Endothelial cell of umbilical vein (primary cell): ENCODE results near the gene LHFPL2. TPM values are rescaled to one million over a fixed set of nuclear protein-coding genes. Genes with fewer than 3 reads are reported as not detected.

Experiments
- BruUV-seq: library from RNA; stranded (reverse); fragments of 400-500 nt; replicated peaks from 2 replicates; lab custom pipeline; 2021; lab: Mats Ljungman, UMichigan
- CTCF ChIA-PET: fragments of 300-600, 350-600 bp; sonication (Branson Sonifier 250); formaldehyde crosslinking; loops from one replicate; lab custom pipeline; 2021; ENCODE audit warnings: antibody characterized with exemption, inconsistent platforms; lab: Charles Lee
- POLR2A ChIA-PET: fragments of 300-600, 350-600 bp; sonication (Branson Sonifier 250); formaldehyde crosslinking; loops from one replicate; lab custom pipeline; 2021; ENCODE audit warnings: antibody characterized with exemption, inconsistent platforms; lab: Charles Lee
- DNase-seq: peaks from one replicate; pipeline ENCODE4 v3.0.0-alpha.2; 2011; ENCODE audit warnings: low read depth, low spot score
- FAIRE-seq: peaks from 2 replicates; lab custom pipeline; 2011; peaks lifted over from hg19 to GRCh38; lab: Jason Lieb, UNC
- H2AFZ ChIP-seq: 2 replicates; pipeline ENCODE4 v1.6.0; 2012; ENCODE audit warnings: low read depth, low read length, control low read depth, inconsistent platforms
- H3K27ac ChIP-seq: 2 replicates; pipeline ENCODE4 v1.5.1; 2011; ENCODE audit warnings: low read depth, mild to moderate bottlenecking, control low read depth, low read length, moderate library complexity; ENCODE audit not compliant: insufficient read depth
- H3K27me3 ChIP-seq, 2 experiments: 2 replicates each; pipeline versions ENCODE4 v1.6.0 to v1.6.1; 2011; ENCODE audit warnings: low read length in 2 of 2, mixed read lengths in 1 of 2; ENCODE audit not compliant: control insufficient read depth in 2 of 2, insufficient read depth in 2 of 2
- H3K36me3 ChIP-seq, 2 experiments: 2 replicates in 1 of 2; 3 replicates in 1 of 2; pipeline ENCODE4 v1.5.1; 2011; ENCODE audit warnings: low read length in 2 of 2, mild to moderate bottlenecking in 1 of 2, moderate library complexity in 1 of 2; ENCODE audit not compliant: control insufficient read depth in 2 of 2, insufficient read depth in 2 of 2; ENCODE audit errors: extremely low read depth in 1 of 2
- H3K4me1 ChIP-seq: 3 replicates; pipeline ENCODE4 v1.5.1; 2011; ENCODE audit warnings: mild to moderate bottlenecking, low read length; ENCODE audit not compliant: control insufficient read depth, insufficient read depth; ENCODE audit errors: extremely low read depth
- H3K4me2 ChIP-seq: 2 replicates; pipeline ENCODE4 v1.6.1; 2011; ENCODE audit warnings: low read length, control low read depth, mixed read lengths; ENCODE audit not compliant: insufficient read depth
- H3K4me3 ChIP-seq, 3 experiments: fragments of 200-600 bp in 1 of 3; sonication (generic), shearing (Covaris generic) in 1 of 3; replicated peaks in 1 of 3; 2 replicates each; pipeline ENCODE4 v1.5.1; 2011 to 2016; ENCODE audit warnings: control low read depth in 3 of 3, low read length in 3 of 3, mild to moderate bottlenecking in 2 of 3, inconsistent platforms in 1 of 3, low read depth in 1 of 3, moderate library complexity in 1 of 3; ENCODE audit not compliant: insufficient read depth in 1 of 3
- H3K79me2 ChIP-seq: 2 replicates; pipeline ENCODE4 v1.6.0; 2012; ENCODE audit warnings: low read length, inconsistent platforms; ENCODE audit not compliant: control insufficient read depth, insufficient read depth
- H3K9ac ChIP-seq: replicated peaks from 2 replicates; pipeline ENCODE3; 2011; ENCODE audit warnings: low read length, control low read depth; ENCODE audit not compliant: insufficient read depth; ENCODE audit errors: extremely low read depth
- H3K9me1 ChIP-seq: replicated peaks from 3 replicates; pipeline ENCODE4 v1.6.0; 2011; ENCODE audit warnings: mild to moderate bottlenecking, low read length; ENCODE audit not compliant: control insufficient read depth, insufficient read depth; ENCODE audit errors: extremely low read depth
- H3K9me3 ChIP-seq: replicated peaks from 2 replicates; pipeline ENCODE4 v1.5.1; 2012; ENCODE audit warnings: low read length, inconsistent platforms; ENCODE audit not compliant: control insufficient read depth, insufficient read depth
- H4K20me1 ChIP-seq: replicated peaks from 2 replicates; pipeline ENCODE3; 2011; ENCODE audit warnings: mild to moderate bottlenecking, low read length; ENCODE audit not compliant: control insufficient read depth, insufficient read depth; ENCODE audit errors: extremely low read depth
- CTCF ChIP-seq, 2 donors: IDR thresholded peaks; 1 replicate in 1 of 2; 2 replicates in 1 of 2; pipeline ENCODE4 v1.5.1; 2011; ENCODE audit warnings: low read length in 2 of 2, mild to moderate bottlenecking in 2 of 2, moderate library complexity in 2 of 2, control low read depth in 1 of 2, inconsistent platforms in 1 of 2, low read depth in 1 of 2; ENCODE audit not compliant: insufficient read depth in 1 of 2; ENCODE audit errors: extremely low read depth in 1 of 2
- EZH2 ChIP-seq: IDR thresholded peaks from 2 replicates; pipeline ENCODE4 v1.6.1; 2012; ENCODE audit warnings: borderline replicate concordance, low read depth, mild to moderate bottlenecking, moderate library complexity, low read length, inconsistent platforms; ENCODE audit not compliant: severe bottlenecking
- GATA2 ChIP-seq: IDR thresholded peaks from 2 replicates; pipeline ENCODE4 v1.7.0; 2011; ENCODE audit warnings: low read depth, mild to moderate bottlenecking, moderate library complexity, mixed read lengths, low read length; ENCODE audit not compliant: insufficient read length, insufficient read depth
- POLR2AphosphoS5 ChIP-seq: IDR thresholded peaks from 2 replicates; pipeline ENCODE4 v1.6.1; 2012; ENCODE audit warnings: low read depth, mild to moderate bottlenecking, control low read depth, low read length, moderate library complexity; ENCODE audit not compliant: insufficient read depth
- dilution Hi-C: fragments of 300-500 bp; cut with MboI; formaldehyde crosslinking; loops from one replicate; pipeline ENCODE4 v1.15.0; 2019; ENCODE audit warnings: low sequenced_read_pairs; ENCODE audit not compliant: extremely low pct_ligation_motif_present
- intact Hi-C: fragments of 100-400 bp; cut with micrococcal nuclease; formaldehyde crosslinking; loops from one replicate; pipeline ENCODE4 v1.10.0; 2022
- polyA plus RNA-seq, 4 experiments: library from polyadenylated mRNA; depleted of rRNA in 3 of 4; stranded (reverse) in 3 of 4; unstranded in 1 of 4; fragments of >200 nt; gene quantifications; 2 replicates each; pipeline versions ENCODE4 v1.2.1 to v1.2.3, GENCODE V29; 2011 to 2012; ENCODE audit warnings: missing spikeins in 1 of 4
- total RNA-seq: library from RNA; stranded (reverse); gene quantifications from 2 replicates; pipeline ENCODE4 v1.2.3, GENCODE V29; 2021

The LHFPL2 gene
- total and polyA plus RNA-seq, 2 donors (not counting 3 experiments of a cell fraction or from before 2014, with no cell fraction given) = 9.6 to 36.3 TPM

DNA sequence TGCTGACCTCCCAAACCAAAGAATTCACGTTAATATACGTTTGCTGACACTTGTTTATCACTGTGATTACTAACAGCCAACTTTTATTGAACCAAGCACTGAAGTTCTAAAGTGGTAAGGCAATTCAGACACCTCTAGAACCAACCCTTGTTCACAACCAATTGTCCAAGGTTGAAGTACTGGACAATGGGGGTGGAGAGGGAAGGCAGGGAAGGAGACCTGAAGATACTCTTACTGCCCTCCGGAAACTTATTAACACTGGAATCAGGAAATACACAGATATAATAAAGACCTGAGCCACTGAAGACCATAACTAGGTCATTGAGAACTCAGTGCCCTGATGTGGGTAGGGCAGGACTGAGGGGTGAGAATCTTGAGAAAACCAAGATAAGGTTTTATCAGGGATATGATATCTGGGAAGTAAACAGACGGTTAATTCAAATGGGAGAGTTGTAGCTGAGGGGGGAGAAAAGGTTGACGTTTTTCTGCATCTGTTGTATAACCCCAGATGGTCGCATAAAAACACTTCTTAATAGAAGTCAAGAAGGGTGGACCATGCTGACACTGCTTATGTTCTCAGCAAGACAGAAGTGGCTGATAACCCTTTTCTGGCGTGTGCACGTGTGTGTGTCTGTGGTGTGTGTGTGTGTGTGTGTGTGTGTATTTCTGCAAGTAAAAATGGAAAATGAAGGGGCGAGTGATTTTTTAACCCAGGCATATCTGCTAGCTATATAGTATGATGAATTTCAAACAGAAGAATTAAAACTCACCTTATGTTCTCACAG, 125.9 kb downstream of the LHFPL2 start:
- peak overlapping the region; percentile 99 for H3K27ac ChIP-seq
- no peaks in the 10 kb centered on the region for H3K27me3 ChIP-seq
- ChIA-PET CTCF (interaction anchor here (1.5 to 1.8 kb wide), 2 partner anchors 10 to 12 kb away, joined by 3 to 6 read pairs; no protein-coding TSS in a partner anchor), POLR2A (interaction anchor here (1.7 kb wide), 1 partner anchor 18 kb away, joined by 4 read pairs; no protein-coding TSS in a partner anchor)
- BruUV-seq = no TSS peak
- H3K79me2 ChIP-seq = peaks cover 3% of the 10 kb centered on the region
- H3K36me3 ChIP-seq = no peaks in the 10 kb centered on the region
- no peak for TF ChIP-seq GATA2
- no peak for TF ChIP-seq CTCF (IDR thresholded peaks at IDR 0.05; ENCODE audit: extremely low read depth in 1 of 2, insufficient read depth in 1 of 2, low read depth in 1 of 2, low read length in 2 of 2)
- TF ChIP-seq EZH2 = no peak
- no peak for TF ChIP-seq POLR2AphosphoS5
- H3K4me2 ChIP-seq = peak overlapping the region; percentile 64
- DNase-seq (peak; percentile 66), FAIRE-seq (no peak)
- no peaks in the 10 kb centered on the region for H4K20me1 ChIP-seq
- H3K4me1 ChIP-seq = peaks cover 85% of the 10 kb centered on the region
- peak overlapping the region; percentile 94 for H3K9ac ChIP-seq
- no peak overlapping the region for H2AFZ ChIP-seq
- H3K9me1 ChIP-seq = no peaks in the 10 kb centered on the region
- dilution Hi-C loops = no loop called here
- intact Hi-C loops = no loop called here
- no peak overlapping the region for H3K4me3 ChIP-seq
- no peaks in the 10 kb centered on the region for H3K9me3 ChIP-seq
